ENCODE measurements around the gene DAB2IP. TPM values are rescaled to one million over a fixed set of nuclear protein-coding genes. Genes with fewer than 3 reads are reported as not detected.

DAB2IP gene
- total RNA-seq, 1 donor from 2014 or later, result 67.8 TPM

- DNase-seq (ENCODE audit: low spot score, unreplicated experiment), result no peak
- H3K4me1 Mint-ChIP-seq (ENCODE audit: low read depth), result peaks cover 8% of the 10 kb centered on the region
Measured at GRCh38 chr9:121708768-121709488, 57.5 kb downstream of the DAB2IP start.

GRCh38 chr9:121709798-121710197, 58.4 kb downstream of the DAB2IP start:
- Mint-ChIP-seq H3K9me3 (ENCODE audit: low read depth) (no peaks in the 10 kb centered on the region), H3K4me3 (ENCODE audit: low read depth) (no peak overlapping the region), H3K27me3 (no peaks in the 10 kb centered on the region), H3K4me1 (ENCODE audit: low read depth) (peaks cover 12% of the 10 kb centered on the region), H3K36me3 (ENCODE audit: insufficient read depth) (no peaks in the 10 kb centered on the region), H3K27ac (no peak overlapping the region)
- no peak for TF ChIP-seq CTCF (IDR thresholded peaks at IDR 0.05; ENCODE audit: unreplicated experiment)
- DNase-seq (ENCODE audit: low spot score, unreplicated experiment), result no peak

More at GRCh38 chr9:121708768-121709488, 57.5 kb downstream of the DAB2IP start:
- Mint-ChIP-seq H3K9me3 (ENCODE audit: low read depth) (no peaks in the 10 kb centered on the region), H3K27ac (no peak overlapping the region), H3K4me3 (ENCODE audit: low read depth) (no peak overlapping the region), H3K27me3 (no peaks in the 10 kb centered on the region), H3K36me3 (ENCODE audit: insufficient read depth) (no peaks in the 10 kb centered on the region)
- TF ChIP-seq CTCF (IDR thresholded peaks at IDR 0.05; ENCODE audit: unreplicated experiment), result no peak

GRCh38 chr9:121711281-121711680, 59.8 kb downstream of the DAB2IP start:
- Mint-ChIP-seq H3K4me1 (ENCODE audit: low read depth) (peaks cover 10% of the 10 kb centered on the region), H3K36me3 (ENCODE audit: insufficient read depth) (no peaks in the 10 kb centered on the region), H3K4me3 (ENCODE audit: low read depth) (no peak overlapping the region), H3K27me3 (no peaks in the 10 kb centered on the region), H3K27ac (no peak overlapping the region), H3K9me3 (ENCODE audit: low read depth) (no peaks in the 10 kb centered on the region)
- no peak for DNase-seq (ENCODE audit: low spot score, unreplicated experiment)
- TF ChIP-seq CTCF (IDR thresholded peaks at IDR 0.05; ENCODE audit: unreplicated experiment), result no peak

GRCh38 chr9:121711797-121712196, 60.4 kb downstream of the DAB2IP start:
- Mint-ChIP-seq H3K27ac (no peak overlapping the region), H3K36me3 (ENCODE audit: insufficient read depth) (no peaks in the 10 kb centered on the region), H3K4me3 (ENCODE audit: low read depth) (no peak overlapping the region), H3K9me3 (ENCODE audit: low read depth) (no peaks in the 10 kb centered on the region), H3K4me1 (ENCODE audit: low read depth) (peaks cover 10% of the 10 kb centered on the region), H3K27me3 (no peaks in the 10 kb centered on the region)
- DNase-seq (ENCODE audit: low spot score, unreplicated experiment), result no peak
- no peak for TF ChIP-seq CTCF (IDR thresholded peaks at IDR 0.05; ENCODE audit: unreplicated experiment)

- no peaks in the 10 kb centered on the region for H3K27me3 Mint-ChIP-seq
Measured at GRCh38 chr9:121713400-121714070, 62.1 kb downstream of the DAB2IP start.

More at GRCh38 chr9:121713400-121714070, 62.1 kb downstream of the DAB2IP start:
- H3K9me3 Mint-ChIP-seq (ENCODE audit: low read depth), result no peaks in the 10 kb centered on the region
- peak overlapping the region; percentile 19 for H3K27ac Mint-ChIP-seq
- peaks cover 14% of the 10 kb centered on the region for H3K4me1 Mint-ChIP-seq (ENCODE audit: low read depth)
- no peak for DNase-seq (ENCODE audit: low spot score, unreplicated experiment)
- no peak overlapping the region for H3K4me3 Mint-ChIP-seq (ENCODE audit: low read depth)
- H3K36me3 Mint-ChIP-seq (ENCODE audit: insufficient read depth), result no peaks in the 10 kb centered on the region
- TF ChIP-seq CTCF (IDR thresholded peaks at IDR 0.05; ENCODE audit: unreplicated experiment), result no peak
